Skeletal muscle tissue (tissue), 4 donors: ENCODE results near the gene BYSL. TPM values are rescaled to one million over a fixed set of nuclear protein-coding genes. Genes with fewer than 3 reads are reported as not detected.

Source experiments
- H3K27ac ChIP-seq: one replicate; pipeline ENCODE4 v1.7.0; 2013; ENCODE audit warnings: mild to moderate bottlenecking, low read depth, low read length, inconsistent platforms
- H3K27me3 ChIP-seq, 3 donors: one replicate each; pipeline ENCODE4 v1.7.0; 2013; ENCODE audit warnings: low read length in 3 of 3; ENCODE audit not compliant: control insufficient read depth in 3 of 3, insufficient read depth in 3 of 3
- H3K36me3 ChIP-seq, 3 donors: one replicate each; pipeline ENCODE4 v1.7.0; 2013; ENCODE audit warnings: low read length in 3 of 3; ENCODE audit not compliant: control insufficient read depth in 3 of 3, insufficient read depth in 3 of 3
- H3K4me1 ChIP-seq, 3 donors: one replicate each; pipeline ENCODE4 v1.7.0; 2013; ENCODE audit warnings: low read length in 3 of 3, mild to moderate bottlenecking in 3 of 3; ENCODE audit not compliant: control insufficient read depth in 3 of 3, insufficient read depth in 3 of 3
- H3K4me3 ChIP-seq, 3 donors: one replicate each; pipeline ENCODE4 v1.7.0; 2013; ENCODE audit warnings: low read length in 3 of 3
- H3K9ac ChIP-seq, 3 donors: one replicate each; pipeline ENCODE4 v1.7.0; 2013; ENCODE audit warnings: low read length in 3 of 3, mild to moderate bottlenecking in 3 of 3, moderate library complexity in 2 of 3, low read depth in 1 of 3
- H3K9me3 ChIP-seq, 3 donors: one replicate each; pipeline ENCODE4 v1.7.0; 2013; ENCODE audit warnings: low read length in 3 of 3; ENCODE audit not compliant: control insufficient read depth in 3 of 3
- total RNA-seq: library from RNA; depleted of rRNA; stranded (reverse); fragments of >200 nt; gene quantifications from one replicate; pipeline ENCODE4 v1.2.3, GENCODE V29; 2014
- donor health status: Osteomylitis.

The BYSL gene
- total RNA-seq, 1 donor from 2014 or later, result 21.9 TPM

DNA sequence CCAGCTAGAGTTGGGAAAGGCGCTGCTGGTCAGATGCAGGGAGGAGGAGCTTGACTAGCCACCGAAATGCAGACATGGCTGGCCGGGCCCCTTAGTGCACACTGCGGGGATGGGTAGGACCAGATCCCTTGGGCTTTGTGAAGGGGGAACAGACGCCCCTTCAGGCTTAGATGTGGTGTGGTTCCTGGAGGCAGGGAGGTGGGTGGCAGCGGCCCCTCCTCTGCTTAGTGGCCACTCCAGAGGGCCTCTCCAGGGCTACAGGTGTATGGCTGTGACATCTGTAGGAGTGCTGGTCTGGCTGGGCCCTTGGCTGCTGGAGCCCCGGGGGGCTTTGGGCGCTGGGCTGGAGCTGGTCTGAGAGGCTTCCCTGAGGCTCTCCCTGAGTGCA, 14.4 kb downstream of the BYSL start:
- Histone ChIP-seq H3K4me1 (peaks cover 28 to 43% (median 34%) of the 10 kb centered on the region in 3 donors), H3K36me3 (peaks cover 36 to 41% (median 40%) of the 10 kb centered on the region in 3 donors), H3K9me3 (no peaks in the 10 kb centered on the region), H3K4me3 (no peak overlapping the region), H3K27ac (peak overlapping the region; percentile 25), H3K9ac (no peak overlapping the region), H3K27me3 (no peaks in the 10 kb centered on the region)

DNA sequence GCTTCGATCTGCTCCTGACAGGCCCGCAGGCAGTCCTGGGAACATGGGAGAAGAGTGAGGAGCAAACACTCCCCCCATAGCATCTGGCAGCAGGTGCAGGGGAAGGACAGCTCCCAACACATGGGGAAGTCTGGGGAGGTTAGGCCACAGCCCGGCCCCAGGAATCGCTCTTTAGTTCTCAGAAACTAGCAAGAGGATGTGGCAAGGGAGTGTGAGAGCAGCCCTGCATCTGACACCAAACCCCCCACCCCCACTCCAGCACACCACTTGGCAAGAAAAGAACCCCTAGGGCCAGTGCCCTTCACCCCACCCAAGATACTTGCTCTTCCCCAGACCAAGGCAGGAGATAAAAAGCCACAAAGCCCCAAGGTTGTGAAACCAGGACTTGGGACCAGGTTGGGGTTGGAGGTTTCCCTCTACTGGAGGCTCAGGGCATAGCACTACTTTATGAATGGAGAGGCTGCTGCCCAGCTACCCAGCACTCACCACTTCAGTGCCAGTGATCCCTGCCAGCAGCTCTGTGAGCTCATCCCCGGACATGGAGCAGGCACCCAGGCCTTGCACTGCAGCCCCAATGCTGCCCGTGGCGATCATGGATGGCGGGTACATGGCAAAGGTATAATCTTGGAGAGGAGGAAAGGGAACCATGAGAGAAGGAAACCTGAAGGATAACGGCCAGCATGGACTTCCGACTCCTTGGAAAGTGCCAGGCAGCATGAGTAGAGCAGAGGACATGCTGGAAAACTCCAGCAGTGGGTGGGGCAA, 15.0 kb downstream of the BYSL start:
- Histone ChIP-seq H3K9ac (no peak overlapping the region), H3K27ac (peak overlapping the region; percentile 25), H3K4me1 (peaks cover 33 to 48% (median 38%) of the 10 kb centered on the region in 3 donors), H3K9me3 (no peaks in the 10 kb centered on the region), H3K36me3 (peaks cover 31 to 35% (median 34%) of the 10 kb centered on the region in 3 donors), H3K27me3 (no peaks in the 10 kb centered on the region), H3K4me3 (peak overlapping the region in 1 of 3 donors; percentile 25)

DNA sequence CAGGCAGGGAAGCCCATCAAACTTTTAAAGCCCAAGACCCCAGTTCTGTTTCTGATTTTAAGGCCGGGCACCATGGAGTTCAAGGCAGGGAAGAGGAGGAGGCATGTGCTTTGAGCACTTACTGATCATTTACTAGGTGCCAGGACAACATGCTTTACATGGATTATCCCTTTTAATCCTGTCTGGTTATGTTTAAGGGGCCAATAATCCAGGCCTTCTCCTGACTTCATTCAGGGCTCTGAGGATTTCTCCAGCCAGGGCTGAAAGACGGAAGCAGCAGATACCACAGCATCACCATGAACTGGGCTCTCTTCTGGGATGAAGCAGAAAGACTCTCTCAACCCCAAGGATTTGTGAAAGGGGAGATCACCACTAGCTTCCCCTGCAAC, 16.2 kb downstream of the BYSL start:
- Histone ChIP-seq H3K9ac (no peak overlapping the region), H3K4me3 (no peak overlapping the region), H3K36me3 (peaks cover 20 to 23% (median 22%) of the 10 kb centered on the region in 3 donors), H3K27me3 (no peaks in the 10 kb centered on the region), H3K4me1 (peaks cover 38 to 56% (median 46%) of the 10 kb centered on the region in 3 donors), H3K27ac (no peak overlapping the region), H3K9me3 (no peaks in the 10 kb centered on the region)

DNA sequence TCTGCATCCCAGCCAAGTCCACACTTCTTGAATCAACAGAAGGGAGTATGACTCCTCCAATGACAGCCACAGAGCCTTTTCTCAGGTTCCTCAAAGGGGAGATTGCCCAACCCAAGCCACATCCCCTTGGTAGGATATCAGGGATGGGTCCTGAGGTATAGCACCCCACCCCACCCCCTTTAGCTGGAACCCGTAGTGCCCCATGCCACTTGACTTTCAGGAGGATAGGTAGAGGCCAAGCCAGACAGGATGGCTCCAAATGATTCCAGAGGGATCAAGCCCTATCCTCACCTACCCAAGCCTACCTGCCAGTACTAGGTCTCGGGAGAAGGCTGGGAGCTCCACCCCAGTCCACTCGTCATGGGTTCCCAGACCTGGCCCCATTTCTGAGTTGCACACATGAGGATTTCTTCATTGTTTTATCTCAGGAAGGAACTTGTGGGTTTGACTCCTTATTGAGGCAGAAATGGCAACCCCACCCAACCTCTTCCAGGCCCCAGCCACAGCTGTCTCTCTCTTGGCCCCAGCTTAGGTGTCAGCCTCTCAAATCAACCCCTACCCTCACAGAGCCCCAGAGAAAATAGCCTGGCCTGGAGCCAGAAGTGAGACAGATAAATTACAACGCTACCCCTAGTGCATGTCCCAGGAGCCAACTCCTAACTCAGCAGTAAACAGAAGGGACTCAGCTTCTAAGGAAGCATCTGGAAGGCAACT, 16.7 kb downstream of the BYSL start:
- Histone ChIP-seq H3K36me3 (peaks cover 14 to 18% (median 16%) of the 10 kb centered on the region in 3 donors), H3K27ac (no peak overlapping the region), H3K27me3 (no peaks in the 10 kb centered on the region), H3K9ac (peak overlapping the region in 1 of 3 donors; percentile 16), H3K4me3 (peak overlapping the region in 1 of 3 donors; percentile 20), H3K4me1 (peaks cover 39 to 57% (median 46%) of the 10 kb centered on the region in 3 donors), H3K9me3 (no peaks in the 10 kb centered on the region)

DNA sequence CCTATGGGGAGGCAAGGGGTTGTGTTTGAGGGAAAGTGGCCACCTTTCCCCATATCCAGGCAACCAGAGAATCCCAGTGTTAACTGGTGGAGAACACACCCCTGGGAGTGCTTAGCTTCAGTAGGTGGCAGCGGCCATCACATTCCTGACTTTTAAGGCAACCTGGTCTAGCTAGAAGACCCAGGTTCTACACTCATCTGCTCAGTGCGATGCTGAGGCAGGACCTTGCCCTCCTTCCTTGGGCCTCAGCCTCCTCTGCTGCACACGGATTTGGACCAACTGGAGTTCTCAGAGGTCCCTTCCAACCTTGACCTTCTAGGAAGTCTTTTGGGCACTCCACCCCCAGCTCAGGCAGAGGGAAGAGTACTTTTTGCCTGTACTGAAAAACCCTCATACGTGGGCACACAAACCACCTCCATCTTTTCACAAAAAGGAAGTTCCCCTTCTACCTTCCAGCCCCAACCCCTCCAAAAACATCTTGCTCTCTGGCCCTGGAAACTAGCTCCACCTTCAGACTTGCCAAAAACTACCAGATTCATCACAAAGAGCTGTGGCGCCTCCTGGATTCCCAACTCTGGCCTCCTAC, 17.4 kb downstream of the BYSL start:
- Histone ChIP-seq H3K4me3 (peak overlapping the region in 1 of 3 donors; percentile 20), H3K27me3 (no peaks in the 10 kb centered on the region), H3K4me1 (peaks cover 39 to 57% (median 46%) of the 10 kb centered on the region in 3 donors), H3K9ac (peak overlapping the region in 1 of 3 donors; percentile 16), H3K36me3 (peaks cover 12 to 14% (median 14%) of the 10 kb centered on the region in 3 donors), H3K9me3 (no peaks in the 10 kb centered on the region), H3K27ac (peak overlapping the region; percentile 36)

DNA sequence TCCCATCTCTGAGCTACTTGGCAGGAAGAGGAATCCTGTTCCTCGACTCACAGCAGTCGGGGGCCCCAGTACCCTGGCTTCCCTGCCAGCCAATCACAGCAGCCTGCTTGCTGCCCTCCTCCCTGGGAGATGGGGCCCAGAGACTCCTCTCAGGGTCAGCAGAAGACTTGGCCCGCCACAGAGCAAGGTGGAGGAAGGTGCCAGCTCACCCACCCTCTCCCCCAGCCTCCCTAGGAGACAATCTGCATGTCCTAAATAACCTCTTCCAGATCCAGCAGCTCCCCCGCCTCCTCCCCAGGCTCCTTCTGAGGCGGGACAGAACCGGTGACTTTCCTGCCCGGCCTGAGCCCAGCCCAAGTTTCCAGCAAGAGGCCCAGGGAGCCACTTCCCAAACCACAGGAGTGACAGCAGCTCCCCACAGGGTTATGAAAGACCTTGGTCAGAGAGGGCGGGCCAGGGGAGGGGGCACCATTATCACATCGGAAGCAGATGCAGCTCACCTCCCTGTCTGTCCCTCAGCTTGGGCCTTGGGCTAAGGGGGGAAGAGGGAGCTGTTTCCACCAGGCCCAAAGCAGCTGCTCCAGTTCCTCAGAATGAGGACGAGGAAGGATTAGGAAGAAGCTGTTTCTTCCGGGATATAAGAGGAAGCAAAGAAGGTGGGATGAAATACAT, 18.0 kb downstream of the BYSL start:
- no peaks in the 10 kb centered on the region for H3K9me3 ChIP-seq

DNA sequence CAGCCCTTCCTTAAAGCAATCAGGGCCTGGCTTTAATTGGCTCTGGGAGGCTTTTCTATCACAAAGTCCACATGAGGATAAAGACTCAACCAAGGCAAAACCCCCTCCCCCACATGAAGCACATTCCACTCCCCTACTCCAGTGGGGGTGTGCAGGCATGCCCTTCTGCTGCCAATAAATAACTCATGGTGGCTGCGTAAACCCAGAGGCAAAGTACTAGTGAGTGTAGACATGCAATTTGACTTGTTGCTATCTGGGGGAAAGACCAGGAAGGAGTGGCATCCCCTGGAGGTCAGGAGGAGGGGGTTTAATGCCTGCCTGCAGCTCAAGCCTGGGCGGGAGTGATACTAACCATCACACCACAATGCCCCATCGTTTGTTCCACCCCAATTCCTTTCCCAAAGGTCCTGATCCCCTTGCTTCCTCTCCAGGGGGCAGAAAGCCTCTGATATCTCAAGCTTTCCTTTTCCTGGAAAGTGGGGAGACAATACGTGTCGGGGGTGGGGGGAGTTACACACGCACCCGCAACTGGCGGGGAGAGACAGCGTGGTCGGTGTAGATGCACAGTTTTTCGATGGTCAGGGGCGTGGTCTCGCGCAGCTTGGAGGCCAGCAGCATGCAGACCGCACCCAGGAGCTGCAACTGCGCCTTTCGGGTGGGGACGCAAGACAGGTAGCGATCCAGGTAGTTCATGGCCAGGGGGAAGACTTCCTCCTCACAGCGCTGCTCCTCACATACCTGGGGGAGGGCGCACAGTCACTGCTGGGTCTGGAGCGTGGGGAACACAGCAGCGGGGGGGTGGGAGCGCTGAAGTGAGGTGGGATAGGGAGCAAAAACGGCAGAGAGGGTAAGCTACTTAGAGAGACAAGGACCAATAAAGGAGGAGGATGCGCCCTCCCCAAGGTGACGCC, 18.8 kb downstream of the BYSL start:
- peaks cover 39 to 54% (median 46%) of the 10 kb centered on the region in 3 donors for H3K4me1 ChIP-seq
- peak overlapping the region in 2 of 3 donors; percentile 76 to 81 for H3K9ac ChIP-seq
- H3K36me3 ChIP-seq, result peaks cover 2 to 3% (median 3%) of the 10 kb centered on the region in 3 donors
- no peaks in the 10 kb centered on the region for H3K9me3 ChIP-seq
- H3K4me3 ChIP-seq, result peak overlapping the region; percentile 83 to 91 (median 85)
- no peaks in the 10 kb centered on the region for H3K27me3 ChIP-seq
- H3K27ac ChIP-seq, result peak overlapping the region; percentile 40

More for the DNA sequence above, 18.0 kb downstream of the BYSL start:
- Histone ChIP-seq H3K36me3 (peaks cover 9 to 11% (median 10%) of the 10 kb centered on the region in 3 donors), H3K4me3 (peak overlapping the region in 2 of 3 donors; percentile 5 to 85), H3K27ac (peak overlapping the region; percentile 36), H3K27me3 (no peaks in the 10 kb centered on the region), H3K9ac (no peak overlapping the region), H3K4me1 (peaks cover 39 to 57% (median 46%) of the 10 kb centered on the region in 3 donors)

DNA sequence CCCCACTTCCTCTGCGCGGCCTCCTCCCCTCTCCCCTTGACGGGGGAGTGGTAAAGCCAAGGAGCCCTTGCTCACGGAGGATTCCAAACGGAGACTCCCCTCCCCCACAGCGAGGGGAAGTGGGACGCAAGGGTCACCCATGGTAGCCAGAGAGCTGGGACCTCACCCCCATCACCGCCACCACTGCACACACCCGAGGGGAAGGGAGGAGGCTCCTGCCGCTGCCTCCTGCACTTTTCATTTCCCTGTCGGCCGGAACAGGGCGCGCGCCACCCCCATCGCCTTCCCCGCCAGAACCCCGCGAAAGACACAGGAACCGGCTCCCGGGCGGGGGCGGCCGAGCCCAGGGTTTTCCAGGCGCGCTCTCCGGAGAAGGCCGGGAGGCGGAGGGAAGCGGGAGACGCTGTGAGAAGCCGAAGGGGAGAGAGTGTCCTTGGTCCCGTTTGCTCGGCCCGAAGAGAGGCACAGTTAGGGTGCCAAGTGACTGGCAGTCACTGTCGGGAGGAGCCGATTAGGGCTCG, 19.5 kb downstream of the BYSL start:
- H3K4me1 ChIP-seq, result peaks cover 39 to 51% (median 46%) of the 10 kb centered on the region in 3 donors
- no peaks in the 10 kb centered on the region for H3K27me3 ChIP-seq
- H3K9me3 ChIP-seq, result no peaks in the 10 kb centered on the region
- peaks cover 0 to 2% (median 0%) of the 10 kb centered on the region in 3 donors for H3K36me3 ChIP-seq
- peak overlapping the region; percentile 76 to 81 (median 77) for H3K9ac ChIP-seq
- H3K27ac ChIP-seq, result peak overlapping the region; percentile 40
- peak overlapping the region; percentile 83 to 91 (median 85) for H3K4me3 ChIP-seq
